Left ventricle myocardium inferior (tissue), 1 donor: ENCODE results near the gene KRT5. TPM values are rescaled to one million over a fixed set of nuclear protein-coding genes. Genes with fewer than 3 reads are reported as not detected.

Experiments
- DNase-seq: peaks from one replicate; pipeline ENCODE4 v3.0.0-alpha.2; 2020
- H3K27ac ChIP-seq: fragments of 200-600 bp; replicated peaks from 2 replicates; pipeline ENCODE4 v1.8.0; 2021
- H3K27me3 ChIP-seq: fragments of 200-600 bp; 2 replicates; pipeline ENCODE4 v1.8.0; 2021; ENCODE audit warnings: low read depth
- H3K36me3 ChIP-seq: fragments of 200-600 bp; 2 replicates; pipeline ENCODE4 v1.8.0; 2021
- H3K4me1 ChIP-seq: fragments of 200-600 bp; 2 replicates; pipeline ENCODE4 v1.8.0; 2021
- H3K4me3 ChIP-seq: fragments of 200-600 bp; 2 replicates; pipeline ENCODE4 v1.8.0; 2021; ENCODE audit warnings: mild to moderate bottlenecking, moderate library complexity
- H3K9me3 ChIP-seq: fragments of 200-600 bp; replicated peaks from 2 replicates; pipeline ENCODE4 v1.8.0; 2021
- CTCF ChIP-seq: fragments of 200-600 bp; IDR thresholded peaks from 2 replicates; pipeline ENCODE4 v1.8.0; 2021; ENCODE audit warnings: antibody characterized with exemption, mild to moderate bottlenecking, borderline replicate concordance
- intact Hi-C: fragments of 100-400 bp; cut with micrococcal nuclease; formaldehyde crosslinking; loops from one replicate; pipeline ENCODE4 v1.11.0; 2022
- total RNA-seq: library from RNA; stranded (reverse); fragmentation: NEBNext Ultra II Directional; extraction: Animal tissue kit (Norgen Biotek cat#: 25700); gene quantifications from one replicate; pipeline ENCODE4 v1.2.1, GENCODE V29; 2021
- donor health status: DM: no; HTN: yes; CAD: no; lungs with severe emphysema.

KRT5 gene
- total RNA-seq, 1 donor from 2014 or later, result not detected

- Histone ChIP-seq H3K27me3 (peaks cover 41% of the 10 kb centered on the region), H3K9me3 (peaks cover 4% of the 10 kb centered on the region), H3K36me3 (no peaks in the 10 kb centered on the region), H3K4me1 (no peaks in the 10 kb centered on the region), H3K4me3 (no peak overlapping the region), H3K27ac (no peak overlapping the region)
- DNase-seq, result no peak
- TF ChIP-seq CTCF, result no peak
- intact Hi-C loops, result no loop called here
Observed at GRCh38 chr12:52514471-52515318, 5.5 kb downstream of the KRT5 start.

GRCh38 chr12:52513736-52514135 is 6.5 kb downstream of the KRT5 start:
- H3K27ac ChIP-seq, result no peak overlapping the region
- H3K9me3 ChIP-seq, result peaks cover 4% of the 10 kb centered on the region
- no peaks in the 10 kb centered on the region for H3K4me1 ChIP-seq
- intact Hi-C loops, result no loop called here
- H3K4me3 ChIP-seq, result no peak overlapping the region
- H3K27me3 ChIP-seq, result peaks cover 41% of the 10 kb centered on the region
- no peak for TF ChIP-seq CTCF
- no peak for DNase-seq
- no peaks in the 10 kb centered on the region for H3K36me3 ChIP-seq

- Histone ChIP-seq H3K27me3 (peaks cover 62% of the 10 kb centered on the region), H3K4me3 (no peak overlapping the region), H3K9me3 (peaks cover 4% of the 10 kb centered on the region), H3K36me3 (no peaks in the 10 kb centered on the region), H3K27ac (no peak overlapping the region), H3K4me1 (no peaks in the 10 kb centered on the region)
- TF ChIP-seq CTCF, result no peak
- DNase-seq, result no peak
- intact Hi-C loops, result loop anchor here (5.0 to 10.0 kb wide), 2 partner anchors 133 to 351 kb away; no protein-coding TSS in a partner anchor
Observed at GRCh38 chr12:52508211-52508610, 12.0 kb downstream of the KRT5 start.

DNA sequence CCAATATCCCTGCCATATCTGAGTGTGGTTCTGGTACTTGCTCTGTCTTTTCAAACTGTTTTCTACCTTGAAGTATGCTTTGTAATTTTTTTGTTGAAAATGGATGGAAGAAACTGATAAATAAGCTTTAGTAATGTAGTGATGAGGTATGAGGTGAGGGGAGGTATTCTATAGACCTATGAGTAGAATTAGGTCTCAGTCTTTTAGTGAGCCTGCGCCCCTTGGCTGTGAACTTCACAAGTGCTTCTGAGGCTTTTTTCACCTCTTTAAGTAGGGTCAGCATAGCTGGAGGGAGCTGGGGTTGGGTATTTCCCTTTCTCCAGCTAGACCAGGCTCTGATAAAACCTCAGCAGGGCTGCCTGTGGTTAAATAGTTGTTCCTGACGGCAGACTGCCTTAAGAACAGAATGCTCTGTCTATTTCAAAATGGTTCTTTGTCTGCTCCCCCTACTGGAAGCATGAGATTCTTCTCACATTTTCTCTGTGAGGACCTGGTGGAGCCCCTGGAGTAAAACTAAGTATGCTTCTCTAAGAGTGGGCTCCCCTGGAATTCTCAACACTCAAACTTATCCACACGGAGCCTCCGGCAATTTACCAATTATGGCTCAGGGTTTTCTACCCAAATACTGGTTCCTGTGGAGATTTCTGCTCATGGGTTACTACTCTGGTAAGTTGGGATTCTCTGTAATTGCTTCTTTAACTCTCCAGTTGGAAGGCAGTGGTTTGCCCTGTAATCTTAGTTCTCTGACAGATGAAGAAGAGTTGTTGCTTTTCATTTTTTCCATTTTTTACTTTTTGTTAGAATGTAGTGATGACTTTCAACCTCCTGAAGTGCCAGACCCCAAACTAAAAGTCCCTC is 13.1 kb downstream of the KRT5 start:
- H3K9me3 ChIP-seq, result peaks cover 4% of the 10 kb centered on the region
- H3K36me3 ChIP-seq, result no peaks in the 10 kb centered on the region
- intact Hi-C loops, result loop anchor here (5.0 to 10.0 kb wide), 2 partner anchors 132 to 350 kb away; no protein-coding TSS in a partner anchor
- H3K4me3 ChIP-seq, result no peak overlapping the region
- no peak for DNase-seq
- H3K27me3 ChIP-seq, result peaks cover 53% of the 10 kb centered on the region
- H3K4me1 ChIP-seq, result no peaks in the 10 kb centered on the region
- no peak overlapping the region for H3K27ac ChIP-seq
- TF ChIP-seq CTCF, result peak; percentile 70

- H3K27me3 ChIP-seq, result peaks cover 42% of the 10 kb centered on the region
- H3K27ac ChIP-seq, result no peak overlapping the region
- H3K4me3 ChIP-seq, result no peak overlapping the region
- DNase-seq, result no peak
- H3K36me3 ChIP-seq, result no peaks in the 10 kb centered on the region
- no peaks in the 10 kb centered on the region for H3K4me1 ChIP-seq
- intact Hi-C loops, result loop anchor here (10.0 kb wide), 1 partner anchor 128 kb away; no protein-coding TSS in a partner anchor
- H3K9me3 ChIP-seq, result no peaks in the 10 kb centered on the region
- no peak for TF ChIP-seq CTCF
Observed at GRCh38 chr12:52502877-52503276, 17.3 kb downstream of the KRT5 start.
